Stimulated activated CD8-positive, alpha-beta memory T cell treated with anti-CD3 and anti-CD28 coated beads, Interleukin-12 subunit alpha, Interleukin-12 subunit beta, amount 100 ng/mL, for 24 hours (primary cell): ENCODE results near the gene LHFPL2.
"Not testable (repeated sequence)": the region's sequence is repeated elsewhere in the genome, so short reads cannot be mapped to it uniquely, and the experiment has no call there.

Experiments used
- DNase-seq: peaks from one replicate; pipeline ENCODE4 v3.0.0-alpha.2; 2020; ENCODE audit errors: extremely low read depth

The LHFPL2 gene

DNA sequence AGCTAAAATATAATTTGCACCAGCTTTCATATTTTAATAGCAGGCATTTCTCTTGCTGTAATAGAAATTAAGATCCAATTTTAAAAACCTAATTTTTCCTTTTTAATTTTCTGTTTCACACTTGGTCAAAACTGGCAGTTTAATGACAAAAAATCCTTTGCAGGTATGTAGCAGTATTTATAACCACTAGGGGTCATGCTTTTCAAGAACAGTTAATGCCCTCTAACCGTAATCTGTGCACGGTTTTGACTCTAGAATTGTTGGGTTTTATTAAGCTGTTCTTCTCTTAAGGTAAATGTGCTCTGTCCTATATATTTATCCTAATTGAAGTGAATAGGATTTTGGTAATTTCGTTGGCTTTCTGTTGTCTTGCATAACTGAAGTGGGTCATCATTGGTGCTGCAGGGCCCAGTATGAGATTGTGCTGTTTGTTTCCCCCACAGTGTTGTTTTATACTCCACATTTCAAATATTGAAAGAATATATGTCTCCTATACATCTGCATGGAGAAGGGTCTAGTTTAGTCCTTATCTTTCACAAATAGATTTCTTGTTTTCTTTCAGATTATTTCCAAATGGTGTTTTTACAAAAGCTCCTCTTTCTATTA is 180.7 kb downstream of the LHFPL2 start:
- no peak for DNase-seq

DNA sequence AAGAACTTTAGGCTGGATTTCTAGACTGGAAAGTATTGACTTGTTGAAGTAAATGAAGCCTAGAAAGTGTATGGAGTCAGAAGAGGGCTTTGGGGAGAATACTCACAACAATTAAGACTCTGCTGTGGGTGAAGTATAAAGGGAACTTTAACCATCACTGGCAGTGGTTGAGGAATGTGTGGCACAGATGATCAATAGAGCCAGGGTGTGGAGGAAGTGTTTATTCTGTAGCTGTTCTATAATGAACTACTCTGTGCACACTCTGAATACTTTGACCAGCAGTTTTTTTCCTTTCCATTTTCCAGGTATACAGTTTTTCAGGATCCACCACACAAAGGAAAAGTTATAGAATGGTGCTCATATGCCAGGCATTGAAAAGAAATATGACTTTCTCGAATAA is 181.4 kb downstream of the LHFPL2 start:
- DNase-seq, result no peak

DNA sequence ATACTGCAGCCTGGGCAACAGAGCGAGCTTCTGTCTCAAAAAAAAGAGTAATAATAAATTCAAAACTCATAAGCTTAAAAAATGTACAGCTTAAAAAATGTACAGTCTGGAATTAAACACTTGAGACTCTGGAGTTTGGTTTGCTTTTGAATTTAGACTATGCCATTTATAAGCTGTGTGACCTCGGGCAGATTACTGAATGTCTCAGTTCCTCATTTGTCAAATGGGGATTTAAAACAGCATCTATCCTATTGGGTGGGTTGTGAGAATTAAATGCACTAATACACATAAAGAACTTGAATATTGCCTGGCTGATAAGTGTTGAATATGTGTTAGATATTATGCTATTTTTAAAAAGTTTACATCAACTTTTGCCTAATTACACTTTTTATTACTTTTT is 189.7 kb downstream of the LHFPL2 start:
- no peak for DNase-seq

DNA sequence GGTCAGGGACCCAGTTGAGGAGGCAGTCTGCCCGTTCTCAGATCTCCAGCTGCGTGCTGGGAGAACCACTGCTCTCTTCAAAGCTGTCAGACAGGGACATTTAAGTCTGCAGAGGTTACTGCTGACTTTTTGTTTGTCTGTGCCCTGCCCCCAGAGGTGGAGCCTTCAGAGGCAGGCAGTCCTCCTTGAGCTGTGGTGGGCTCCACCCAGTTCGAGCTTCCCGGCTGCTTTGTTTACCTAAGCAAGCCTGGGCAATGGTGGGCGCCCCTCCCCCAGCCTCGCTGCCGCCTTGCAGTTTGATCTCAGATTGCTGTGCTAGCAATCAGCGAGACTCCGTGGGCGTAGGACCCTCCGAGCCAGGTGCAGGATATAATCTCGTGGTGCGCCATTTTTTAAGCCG is 191.1 kb downstream of the LHFPL2 start:
- not testable (repeated sequence) for DNase-seq

DNA sequence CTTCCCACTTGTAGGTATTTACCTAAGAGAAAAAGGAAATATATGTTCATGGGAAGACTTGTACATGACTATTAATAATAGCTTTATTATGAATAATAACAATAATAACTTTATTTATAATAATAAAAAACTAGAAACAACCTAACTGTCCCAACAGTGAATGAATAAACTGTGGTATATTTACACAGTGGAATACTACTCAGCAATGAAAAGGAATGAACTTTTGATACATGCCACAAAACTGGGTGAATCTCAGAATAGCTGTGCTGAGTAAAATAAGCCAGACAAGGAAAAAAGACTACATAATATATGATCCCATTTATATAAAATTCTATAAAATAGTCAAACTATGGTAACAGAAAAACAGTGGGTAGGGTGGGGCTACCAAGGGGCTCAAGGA is 199.5 kb downstream of the LHFPL2 start:
- no peak for DNase-seq

DNA sequence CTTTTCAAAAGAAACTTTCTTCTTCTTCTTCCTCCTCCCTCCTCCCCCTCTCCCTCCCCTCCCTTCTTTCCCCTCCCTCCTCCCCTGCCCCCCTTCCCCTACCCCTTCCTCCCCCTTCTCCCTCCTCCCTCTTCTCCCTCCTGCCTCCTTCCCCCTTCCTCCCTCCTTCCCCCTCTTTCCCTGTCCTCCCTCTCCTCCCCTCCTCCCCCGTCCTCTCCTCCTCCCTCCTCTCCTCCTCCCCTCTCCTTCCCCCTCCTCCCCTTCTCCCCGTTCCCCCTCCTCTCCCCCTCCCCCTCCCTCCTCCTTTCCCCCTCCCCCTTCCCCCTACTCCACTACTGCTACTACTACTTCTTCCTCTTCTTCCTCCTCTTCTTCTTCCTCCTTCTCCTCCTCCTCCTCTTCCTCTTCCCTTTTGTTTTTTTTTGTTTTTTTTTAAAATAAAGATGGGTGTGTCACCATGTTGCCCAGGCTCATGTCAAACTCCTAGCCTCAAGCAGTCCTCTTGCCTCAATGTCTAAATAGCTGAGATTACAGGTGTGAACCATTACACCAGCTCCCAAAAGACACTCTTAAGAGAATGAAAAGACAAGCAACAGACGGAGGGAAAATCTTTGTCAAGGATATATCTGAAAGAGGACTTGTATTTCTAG is 200.7 kb downstream of the LHFPL2 start:
- DNase-seq, result no peak
